ENCODE results near the gene CELF2.

GRCh38 chr10:11154333-11154732, 136.7 kb downstream of the CELF2 start:
- TF ChIP-seq, protein P1, sequence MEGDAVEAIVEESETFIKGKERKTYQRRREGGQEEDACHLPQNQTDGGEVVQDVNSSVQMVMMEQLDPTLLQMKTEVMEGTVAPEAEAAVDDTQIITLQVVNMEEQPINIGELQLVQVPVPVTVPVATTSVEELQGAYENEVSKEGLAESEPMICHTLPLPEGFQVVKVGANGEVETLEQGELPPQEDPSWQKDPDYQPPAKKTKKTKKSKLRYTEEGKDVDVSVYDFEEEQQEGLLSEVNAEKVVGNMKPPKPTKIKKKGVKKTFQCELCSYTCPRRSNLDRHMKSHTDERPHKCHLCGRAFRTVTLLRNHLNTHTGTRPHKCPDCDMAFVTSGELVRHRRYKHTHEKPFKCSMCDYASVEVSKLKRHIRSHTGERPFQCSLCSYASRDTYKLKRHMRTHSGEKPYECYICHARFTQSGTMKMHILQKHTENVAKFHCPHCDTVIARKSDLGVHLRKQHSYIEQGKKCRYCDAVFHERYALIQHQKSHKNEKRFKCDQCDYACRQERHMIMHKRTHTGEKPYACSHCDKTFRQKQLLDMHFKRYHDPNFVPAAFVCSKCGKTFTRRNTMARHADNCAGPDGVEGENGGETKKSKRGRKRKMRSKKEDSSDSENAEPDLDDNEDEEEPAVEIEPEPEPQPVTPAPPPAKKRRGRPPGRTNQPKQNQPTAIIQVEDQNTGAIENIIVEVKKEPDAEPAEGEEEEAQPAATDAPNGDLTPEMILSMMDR (IDR thresholded peaks at IDR 0.05) = no peak
- no peak for TF ChIP-seq POLR2A (IDR thresholded peaks at IDR 0.05)

All from thyroid gland (tissue), 4 donors.